HEK293 (cell line): ENCODE data around the gene KRTAP4-12.

Experiments
- CTCF ChIP-seq: fragments of 450-650 bp; formaldehyde crosslinking; IDR thresholded peaks from 2 replicates; pipeline ENCODE4 v1.5.1; 2016; ENCODE audit warnings: missing biosample characterization, missing genetic modification characterization
- PRDM1 ChIP-seq: fragments of 450-650 bp; formaldehyde crosslinking; IDR thresholded peaks from 2 replicates; pipeline ENCODE4; 2016; ENCODE audit warnings: missing biosample characterization, missing genetic modification characterization
- RBAK ChIP-seq: fragments of 450-650 bp; formaldehyde crosslinking; IDR thresholded peaks from 2 replicates; pipeline ENCODE4 v1.5.1; 2016; ENCODE audit warnings: missing biosample characterization, missing genetic modification characterization
- ZNF121 ChIP-seq: fragments of 450-650 bp; formaldehyde crosslinking; IDR thresholded peaks from 2 replicates; pipeline ENCODE4 v1.5.1; 2016; ENCODE audit warnings: missing biosample characterization, missing genetic modification characterization
- ZNF19 ChIP-seq: fragments of 450-650 bp; formaldehyde crosslinking; IDR thresholded peaks from 2 replicates; pipeline ENCODE4; 2016; ENCODE audit warnings: missing biosample characterization, missing genetic modification characterization, low read depth
- ZNF341 ChIP-seq: fragments of 450-650 bp; formaldehyde crosslinking; IDR thresholded peaks from 2 replicates; pipeline ENCODE4; 2016; ENCODE audit warnings: low read depth, missing biosample characterization, missing genetic modification characterization

- no peak for TF ChIP-seq CTCF (tag by site-specific recombination)
- no peak for TF ChIP-seq ZNF19 (tag by site-specific recombination)
- no peak for TF ChIP-seq RBAK (tag by site-specific recombination)
- TF ChIP-seq PRDM1 (tag by site-specific recombination), result no peak
- TF ChIP-seq ZNF341, result no peak
- no peak for TF ChIP-seq ZNF121
These were observed 22.3 kb downstream of the KRTAP4-12 start, which contains the start of gene KRTAP4-16 for GRCh38 chr17:41101586-41102259.
